Keratinocyte (primary cell): Measurements from ENCODE around the gene RIPPLY1. TPM values are rescaled to one million over a fixed set of nuclear protein-coding genes. Genes with fewer than 3 reads are reported as not detected.

ENCODE experiments used
- DNase-seq: peaks from one replicate; pipeline ENCODE4 v3.0.0-alpha.2; 2011; ENCODE audit warnings: low read depth, missing footprints, low spot score
- FAIRE-seq: peaks from 2 replicates; lab custom pipeline; 2011; peaks lifted over from hg19 to GRCh38; lab: Jason Lieb, UNC
- H2AFZ ChIP-seq: 2 replicates; pipeline ENCODE4 v1.6.0; 2012; ENCODE audit warnings: low read length, control low read depth, inconsistent platforms; ENCODE audit not compliant: control insufficient read depth
- H3K27ac ChIP-seq: 2 replicates; pipeline ENCODE4 v1.5.1; 2011; ENCODE audit warnings: low read length; ENCODE audit not compliant: control insufficient read depth, insufficient read depth
- H3K27me3 ChIP-seq: 3 replicates; pipeline ENCODE4 v1.6.0; 2011; ENCODE audit warnings: low read length; ENCODE audit not compliant: control insufficient read depth, insufficient read depth; ENCODE audit errors: extremely low read depth
- H3K36me3 ChIP-seq, 2 experiments: 2 replicates in 1 of 2; 3 replicates in 1 of 2; pipeline ENCODE4 v1.5.1; 2011; ENCODE audit warnings: low read length in 2 of 2, mild to moderate bottlenecking in 1 of 2; ENCODE audit not compliant: control insufficient read depth in 2 of 2, insufficient read depth in 2 of 2; ENCODE audit errors: extremely low read depth in 1 of 2
- H3K4me1 ChIP-seq: 3 replicates; pipeline ENCODE4 v1.5.1; 2011; ENCODE audit warnings: low read length; ENCODE audit not compliant: control insufficient read depth, insufficient read depth; ENCODE audit errors: extremely low read depth
- H3K4me2 ChIP-seq: 3 replicates; pipeline ENCODE4 v1.6.0; 2011; ENCODE audit warnings: low read depth, low read length; ENCODE audit not compliant: control insufficient read depth, insufficient read depth; ENCODE audit errors: extremely low read depth
- H3K4me3 ChIP-seq, 3 experiments: fragments of 200-600 bp in 1 of 3; sonication (generic) in 1 of 3; 2 replicates in 2 of 3; 3 replicates in 1 of 3; pipeline ENCODE4 v1.5.1; 2011 to 2016; ENCODE audit warnings: low read length in 3 of 3, mild to moderate bottlenecking in 3 of 3, control low read depth in 2 of 3, inconsistent platforms in 1 of 3, low read depth in 1 of 3, mixed read lengths in 1 of 3, mixed run types in 1 of 3, moderate library complexity in 1 of 3; ENCODE audit not compliant: control insufficient read depth in 2 of 3, insufficient read depth in 2 of 3; ENCODE audit errors: extremely low read depth in 1 of 3
- H3K79me2 ChIP-seq: 2 replicates; pipeline ENCODE4 v1.6.0; 2012; ENCODE audit warnings: low read length; ENCODE audit not compliant: control insufficient read depth, insufficient read depth
- H3K9ac ChIP-seq: 3 replicates; pipeline ENCODE4 v1.6.0; 2011; ENCODE audit warnings: low read length; ENCODE audit not compliant: control insufficient read depth, insufficient read depth; ENCODE audit errors: extremely low read depth
- H3K9me1 ChIP-seq: 3 replicates; pipeline ENCODE4 v1.6.0; 2011; ENCODE audit warnings: low read length; ENCODE audit not compliant: control insufficient read depth, insufficient read depth; ENCODE audit errors: extremely low read depth
- H3K9me3 ChIP-seq: 2 replicates; pipeline ENCODE4 v1.5.1; 2012; ENCODE audit warnings: low read depth, low read length; ENCODE audit not compliant: control insufficient read depth
- H4K20me1 ChIP-seq: 3 replicates; pipeline ENCODE4 v1.6.0; 2011; ENCODE audit warnings: low read length; ENCODE audit not compliant: control insufficient read depth, insufficient read depth; ENCODE audit errors: extremely low read depth
- EZH2 ChIP-seq: IDR thresholded peaks from one replicate; pipeline ENCODE4 v1.6.1; 2012; ENCODE audit warnings: inconsistent platforms, mild to moderate bottlenecking, low read length, moderate library complexity
- dilution Hi-C: fragments of 300-500 bp; cut with MboI; formaldehyde crosslinking; loops from one replicate; pipeline ENCODE4 v1.7.0; 2020; ENCODE audit warnings: low sequenced_read_pairs; ENCODE audit not compliant: extremely low pct_ligation_motif_present
- polyA plus RNA-seq, 5 experiments: library from polyadenylated mRNA; depleted of rRNA in 3 of 5; stranded (reverse) in 3 of 5; stranded (forward) in 1 of 5; unstranded in 1 of 5; fragments of >200 nt; gene quantifications; 1 replicate in 1 of 5; 2 replicates in 3 of 5; 3 replicates in 1 of 5; pipeline versions ENCODE4 v1.2.1 to v1.2.3, GENCODE V29; 2011 to 2012; ENCODE audit warnings: missing spikeins in 2 of 5, low read depth in 1 of 5, low replicate concordance in 1 of 5
- TF ChIP-seq, protein P1 (sequence below), 3 experiments: IDR thresholded peaks in 1 of 3; conservative IDR thresholded peaks in 1 of 3; optimal IDR thresholded peaks in 1 of 3; 2 replicates in 2 of 3; 3 replicates in 1 of 3; pipeline versions ENCODE3 to v1.5.1; 2011; ENCODE audit warnings: low read length in 3 of 3, mild to moderate bottlenecking in 3 of 3, moderate library complexity in 2 of 3, control low read depth in 1 of 3, inconsistent platforms in 1 of 3; ENCODE audit not compliant: insufficient read depth in 2 of 3; ENCODE audit errors: extremely low read depth in 1 of 3

The RIPPLY1 gene
- polyA plus RNA-seq, 1 donor (not counting 4 experiments of a cell fraction or from before 2014, with no cell fraction given), result not detected

DNA sequence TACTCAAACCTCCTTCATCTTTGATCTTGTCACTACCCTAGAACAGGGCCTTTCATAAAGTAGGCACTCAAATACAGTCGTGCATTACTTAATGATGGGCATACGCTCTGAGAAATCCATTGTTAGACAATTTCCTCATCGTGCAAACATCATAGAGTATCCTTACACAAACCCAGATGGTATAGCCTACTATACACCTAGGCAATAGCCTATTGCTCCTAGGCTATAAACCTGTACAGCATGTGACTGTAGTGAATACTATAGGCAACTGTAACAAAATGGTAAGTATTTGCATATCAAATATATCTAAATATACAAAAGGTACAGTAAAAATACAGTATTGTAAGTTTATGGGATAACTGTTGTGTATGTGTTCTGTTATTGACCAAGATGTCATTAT, 48.9 kb upstream of the RIPPLY1 start:
- Histone ChIP-seq H3K9me3 (no peaks in the 10 kb centered on the region), H3K9me1 (no peaks in the 10 kb centered on the region), H3K36me3 (no peaks in the 10 kb centered on the region), H3K4me1 (no peaks in the 10 kb centered on the region), H3K4me2 (no peak overlapping the region), H3K27ac (no peak overlapping the region), H3K4me3 (no peak overlapping the region), H4K20me1 (no peaks in the 10 kb centered on the region), H2AFZ (no peak overlapping the region), H3K79me2 (no peaks in the 10 kb centered on the region), H3K27me3 (no peaks in the 10 kb centered on the region), H3K9ac (no peak overlapping the region)
- no peak for FAIRE-seq
- dilution Hi-C loops, result no loop called here
- TF ChIP-seq, protein P1, sequence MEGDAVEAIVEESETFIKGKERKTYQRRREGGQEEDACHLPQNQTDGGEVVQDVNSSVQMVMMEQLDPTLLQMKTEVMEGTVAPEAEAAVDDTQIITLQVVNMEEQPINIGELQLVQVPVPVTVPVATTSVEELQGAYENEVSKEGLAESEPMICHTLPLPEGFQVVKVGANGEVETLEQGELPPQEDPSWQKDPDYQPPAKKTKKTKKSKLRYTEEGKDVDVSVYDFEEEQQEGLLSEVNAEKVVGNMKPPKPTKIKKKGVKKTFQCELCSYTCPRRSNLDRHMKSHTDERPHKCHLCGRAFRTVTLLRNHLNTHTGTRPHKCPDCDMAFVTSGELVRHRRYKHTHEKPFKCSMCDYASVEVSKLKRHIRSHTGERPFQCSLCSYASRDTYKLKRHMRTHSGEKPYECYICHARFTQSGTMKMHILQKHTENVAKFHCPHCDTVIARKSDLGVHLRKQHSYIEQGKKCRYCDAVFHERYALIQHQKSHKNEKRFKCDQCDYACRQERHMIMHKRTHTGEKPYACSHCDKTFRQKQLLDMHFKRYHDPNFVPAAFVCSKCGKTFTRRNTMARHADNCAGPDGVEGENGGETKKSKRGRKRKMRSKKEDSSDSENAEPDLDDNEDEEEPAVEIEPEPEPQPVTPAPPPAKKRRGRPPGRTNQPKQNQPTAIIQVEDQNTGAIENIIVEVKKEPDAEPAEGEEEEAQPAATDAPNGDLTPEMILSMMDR (optimal IDR thresholded peaks at IDR 0.05 in 1 of 3, IDR thresholded peaks at IDR 0.05 in 1 of 3, conservative IDR thresholded peaks at IDR 0.05 in 1 of 3; ENCODE audit: extremely low read depth in 1 of 3, insufficient read depth in 2 of 3, low read length in 3 of 3), result no peak
- TF ChIP-seq EZH2, result no peak
- no peak for DNase-seq

DNA sequence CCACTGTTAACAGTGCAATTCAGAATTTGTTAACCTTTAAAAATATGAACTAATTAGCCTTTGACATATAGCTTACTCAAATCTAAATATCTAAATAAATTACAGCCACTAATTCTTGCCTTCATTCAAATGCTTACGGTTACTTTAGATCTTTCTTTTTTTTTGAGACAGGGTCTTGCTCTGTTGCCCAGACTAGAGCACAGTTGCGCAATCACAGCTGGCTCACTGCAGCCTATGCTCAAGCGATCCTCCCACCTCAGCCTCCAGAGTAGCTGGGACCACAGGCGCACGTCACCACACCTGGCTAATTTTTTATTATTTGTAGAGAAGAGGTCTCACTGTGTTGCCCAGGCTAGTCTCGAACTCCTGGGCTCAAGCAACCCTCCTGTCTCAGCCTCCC, 48.1 kb upstream of the RIPPLY1 start:
- H3K9me3 ChIP-seq, result no peaks in the 10 kb centered on the region

More for the DNA sequence above, 48.1 kb upstream of the RIPPLY1 start:
- H3K9me1 ChIP-seq, result no peaks in the 10 kb centered on the region
- no peak for TF ChIP-seq EZH2
- TF ChIP-seq, protein P1 (optimal IDR thresholded peaks at IDR 0.05 in 1 of 3, IDR thresholded peaks at IDR 0.05 in 1 of 3, conservative IDR thresholded peaks at IDR 0.05 in 1 of 3; ENCODE audit: extremely low read depth in 1 of 3, insufficient read depth in 2 of 3, low read length in 3 of 3), result no peak
- H3K4me2 ChIP-seq, result no peak overlapping the region
- no peaks in the 10 kb centered on the region for H3K27me3 ChIP-seq
- dilution Hi-C loops, result no loop called here
- H4K20me1 ChIP-seq, result no peaks in the 10 kb centered on the region
- no peak overlapping the region for H3K4me3 ChIP-seq
- H3K79me2 ChIP-seq, result no peaks in the 10 kb centered on the region
- H3K4me1 ChIP-seq, result no peaks in the 10 kb centered on the region
- no peak overlapping the region for H2AFZ ChIP-seq
- no peak overlapping the region for H3K9ac ChIP-seq
- DNase-seq, result no peak
- no peak for FAIRE-seq
- no peak overlapping the region for H3K27ac ChIP-seq
- no peaks in the 10 kb centered on the region for H3K36me3 ChIP-seq
